A673 (cell line): ENCODE data around the gene NTSR2. TPM values are rescaled to one million over a fixed set of nuclear protein-coding genes. Genes with fewer than 3 reads are reported as not detected.

ENCODE experiments used
- BruUV-seq: library from RNA; stranded (reverse); fragments of 400-500 nt; replicated peaks from 2 replicates; lab custom pipeline; 2021; lab: Mats Ljungman, UMichigan
- CTCF ChIA-PET: fragments of 300-600 bp; sonication (Branson Sonifier 250); formaldehyde crosslinking; loops from one replicate; lab custom pipeline; 2022; ENCODE audit warnings: antibody characterized with exemption; lab: Charles Lee
- POLR2A ChIA-PET: fragments of 300-600 bp; sonication (Branson Sonifier 250); formaldehyde crosslinking; loops from one replicate; lab custom pipeline; 2022; ENCODE audit warnings: antibody characterized with exemption; ENCODE audit not compliant: low non-redundant PET; lab: Charles Lee
- DNase-seq: peaks from one replicate; pipeline ENCODE4 v3.0.0-alpha.2; 2015; ENCODE audit warnings: low spot score
- H3K27ac ChIP-seq: fragments of 200-600 bp; sonication (generic); 2 replicates; pipeline ENCODE4 v1.5.1; 2016; ENCODE audit warnings: mixed run types, low read depth, mild to moderate bottlenecking, mixed read lengths, antibody characterized with exemption, low read length; ENCODE audit not compliant: poor library complexity, severe bottlenecking
- H3K27me3 ChIP-seq: fragments of 200-600 bp; sonication (generic); replicated peaks from 2 replicates; pipeline ENCODE4 v1.6.1; 2017; ENCODE audit warnings: mixed run types, low read depth, mild to moderate bottlenecking, mixed read lengths, antibody characterized with exemption, low read length; ENCODE audit not compliant: insufficient read depth, poor library complexity
- H3K36me3 ChIP-seq: fragments of 200-600 bp; sonication (generic); 2 replicates; pipeline ENCODE4 v1.6.1; 2016; ENCODE audit warnings: mixed run types, mild to moderate bottlenecking, mixed read lengths, antibody characterized with exemption, low read length; ENCODE audit not compliant: insufficient read depth, poor library complexity, severe bottlenecking
- H3K4me1 ChIP-seq: fragments of 200-600 bp; sonication (generic); 2 replicates; pipeline ENCODE4 v1.6.1; 2017; ENCODE audit warnings: mixed run types, mild to moderate bottlenecking, mixed read lengths, antibody characterized with exemption, low read length; ENCODE audit not compliant: insufficient read depth, poor library complexity, severe bottlenecking
- H3K4me3 ChIP-seq: fragments of 200-600 bp; sonication (generic); 2 replicates; pipeline ENCODE4 v1.5.1; 2016; ENCODE audit warnings: low read depth, mixed run types, mild to moderate bottlenecking, mixed read lengths, low read length; ENCODE audit not compliant: poor library complexity, severe bottlenecking
- H3K9me3 ChIP-seq: fragments of 200-600 bp; sonication (generic); 2 replicates; pipeline ENCODE4 v1.6.1; 2016; ENCODE audit warnings: mixed run types, low read depth, mild to moderate bottlenecking, mixed read lengths, antibody characterized with exemption, low read length; ENCODE audit not compliant: poor library complexity, severe bottlenecking
- EZH2 ChIP-seq: fragments of 200-600 bp; sonication (generic); IDR thresholded peaks from 2 replicates; pipeline ENCODE4 v1.6.1; 2017; ENCODE audit warnings: borderline replicate concordance, low read depth, mild to moderate bottlenecking, mixed read lengths, antibody characterized with exemption, low read length; ENCODE audit not compliant: poor library complexity, severe bottlenecking
- intact Hi-C: fragments of 100-400 bp; cut with micrococcal nuclease; formaldehyde crosslinking; loops from one replicate; pipeline ENCODE4 v1.10.0; 2022; ENCODE audit not compliant: unreplicated experiment
- total RNA-seq: library from RNA; stranded (reverse); gene quantifications from 2 replicates; pipeline ENCODE4 v1.2.3, GENCODE V29; 2021
- TF ChIP-seq, protein P1 (sequence below): fragments of 300-800, 200-600 bp; sonication (generic); conservative IDR thresholded peaks from 2 replicates; pipeline ENCODE4 v1.5.1; 2017; ENCODE audit warnings: low read depth, mild to moderate bottlenecking, antibody characterized with exemption, low read length, moderate library complexity, mixed read lengths

The NTSR2 gene
- total RNA-seq, 1 experiment from 2014 or later, result not detected

DNA sequence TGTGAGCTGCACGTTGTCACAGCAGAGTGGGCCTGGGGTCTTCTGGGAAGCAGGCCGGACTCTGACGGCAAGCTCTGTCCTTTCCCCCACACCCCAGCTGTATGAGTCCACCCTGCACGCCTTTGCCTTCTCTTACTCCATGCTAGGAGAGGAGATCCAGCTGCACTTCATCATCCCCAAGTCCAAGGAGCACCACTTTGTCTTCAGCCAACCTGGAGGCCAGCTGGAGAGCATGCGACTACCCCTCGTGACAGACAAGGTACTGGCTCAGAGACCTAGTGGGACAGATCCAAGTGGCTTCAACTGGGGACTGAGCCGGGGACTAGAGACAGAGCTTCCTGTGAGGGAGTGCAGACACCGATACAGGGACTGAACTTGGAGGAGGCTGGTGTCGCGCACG, 40.1 kb downstream of the NTSR2 start:
- intact Hi-C loops, result no loop called here

DNA sequence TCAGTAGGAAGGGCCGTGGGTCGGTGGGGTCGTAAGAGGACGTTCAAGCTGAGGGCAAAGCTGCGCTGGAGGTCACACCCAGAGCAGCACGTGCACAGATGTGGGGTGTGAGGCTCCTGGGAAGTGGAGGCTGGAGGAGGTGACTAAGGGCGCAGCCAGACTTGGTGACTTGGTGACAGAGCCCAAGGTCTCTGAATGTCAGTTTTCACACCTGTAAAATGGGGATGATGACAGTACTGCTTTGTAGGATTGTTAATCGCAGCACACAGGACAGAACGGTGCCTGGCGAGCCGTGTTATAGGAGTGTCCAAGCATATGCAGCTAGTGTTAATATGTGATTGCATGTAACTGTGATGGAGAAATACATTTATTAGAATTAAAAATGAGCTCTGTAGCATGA, 40.8 kb downstream of the NTSR2 start:
- Histone ChIP-seq H3K27ac (no peak overlapping the region), H3K4me3 (no peak overlapping the region), H3K27me3 (no peaks in the 10 kb centered on the region), H3K36me3 (no peaks in the 10 kb centered on the region), H3K4me1 (no peaks in the 10 kb centered on the region), H3K9me3 (no peaks in the 10 kb centered on the region)
- DNase-seq, result no peak
- CTCF ChIA-PET, result no interaction called here
- no TSS peak for BruUV-seq
- intact Hi-C loops, result no loop called here
- POLR2A ChIA-PET, result no interaction called here
- TF ChIP-seq, protein P1, sequence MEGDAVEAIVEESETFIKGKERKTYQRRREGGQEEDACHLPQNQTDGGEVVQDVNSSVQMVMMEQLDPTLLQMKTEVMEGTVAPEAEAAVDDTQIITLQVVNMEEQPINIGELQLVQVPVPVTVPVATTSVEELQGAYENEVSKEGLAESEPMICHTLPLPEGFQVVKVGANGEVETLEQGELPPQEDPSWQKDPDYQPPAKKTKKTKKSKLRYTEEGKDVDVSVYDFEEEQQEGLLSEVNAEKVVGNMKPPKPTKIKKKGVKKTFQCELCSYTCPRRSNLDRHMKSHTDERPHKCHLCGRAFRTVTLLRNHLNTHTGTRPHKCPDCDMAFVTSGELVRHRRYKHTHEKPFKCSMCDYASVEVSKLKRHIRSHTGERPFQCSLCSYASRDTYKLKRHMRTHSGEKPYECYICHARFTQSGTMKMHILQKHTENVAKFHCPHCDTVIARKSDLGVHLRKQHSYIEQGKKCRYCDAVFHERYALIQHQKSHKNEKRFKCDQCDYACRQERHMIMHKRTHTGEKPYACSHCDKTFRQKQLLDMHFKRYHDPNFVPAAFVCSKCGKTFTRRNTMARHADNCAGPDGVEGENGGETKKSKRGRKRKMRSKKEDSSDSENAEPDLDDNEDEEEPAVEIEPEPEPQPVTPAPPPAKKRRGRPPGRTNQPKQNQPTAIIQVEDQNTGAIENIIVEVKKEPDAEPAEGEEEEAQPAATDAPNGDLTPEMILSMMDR, result no peak
- TF ChIP-seq EZH2, result no peak

More for the DNA sequence above, 40.1 kb downstream of the NTSR2 start:
- ChIA-PET CTCF (no interaction called here), POLR2A (no interaction called here)
- no peaks in the 10 kb centered on the region for H3K4me1 ChIP-seq
- BruUV-seq, result no TSS peak
- no peaks in the 10 kb centered on the region for H3K27me3 ChIP-seq
- no peaks in the 10 kb centered on the region for H3K9me3 ChIP-seq
- no peak for TF ChIP-seq EZH2
- TF ChIP-seq, protein P1, result no peak
- no peak for DNase-seq
- H3K27ac ChIP-seq, result no peak overlapping the region
- no peaks in the 10 kb centered on the region for H3K36me3 ChIP-seq
- no peak overlapping the region for H3K4me3 ChIP-seq

DNA sequence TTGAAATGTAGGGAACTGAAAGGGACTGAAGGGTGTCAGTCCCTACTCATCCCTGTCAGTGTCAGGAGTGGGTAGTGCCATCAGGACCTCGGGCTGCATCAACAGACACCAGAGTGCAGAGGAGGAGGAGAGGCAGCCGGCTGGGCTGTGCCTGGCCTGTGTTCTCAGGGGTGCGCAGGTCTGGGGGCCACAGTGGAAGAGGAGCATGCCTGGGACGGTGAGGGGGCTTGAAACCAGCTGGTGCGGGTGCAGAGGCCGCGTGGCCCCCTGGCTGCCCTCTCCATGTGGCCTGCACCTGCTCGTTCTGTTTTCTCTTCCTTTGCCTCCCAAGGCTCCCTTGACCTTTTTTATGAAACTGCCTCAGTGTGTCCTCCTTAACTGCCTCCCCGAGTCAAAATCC, 41.3 kb downstream of the NTSR2 start:
- ChIA-PET CTCF (no interaction called here), POLR2A (no interaction called here)
- BruUV-seq, result no TSS peak
- no peaks in the 10 kb centered on the region for H3K27me3 ChIP-seq
- no peaks in the 10 kb centered on the region for H3K4me1 ChIP-seq
- no peak for DNase-seq
- no peaks in the 10 kb centered on the region for H3K36me3 ChIP-seq
- H3K9me3 ChIP-seq, result no peaks in the 10 kb centered on the region
- H3K27ac ChIP-seq, result no peak overlapping the region
- TF ChIP-seq, protein P1, result no peak
- TF ChIP-seq EZH2, result no peak
- intact Hi-C loops, result no loop called here
- no peak overlapping the region for H3K4me3 ChIP-seq
